Effector CD8-positive, alpha-beta T cell (primary cell): ENCODE data around the gene ASCC3.

Source experiments
- DNase-seq: peaks from one replicate; lab custom pipeline; 2025; lab: John Stamatoyannopoulos, UW

The ASCC3 gene

DNA sequence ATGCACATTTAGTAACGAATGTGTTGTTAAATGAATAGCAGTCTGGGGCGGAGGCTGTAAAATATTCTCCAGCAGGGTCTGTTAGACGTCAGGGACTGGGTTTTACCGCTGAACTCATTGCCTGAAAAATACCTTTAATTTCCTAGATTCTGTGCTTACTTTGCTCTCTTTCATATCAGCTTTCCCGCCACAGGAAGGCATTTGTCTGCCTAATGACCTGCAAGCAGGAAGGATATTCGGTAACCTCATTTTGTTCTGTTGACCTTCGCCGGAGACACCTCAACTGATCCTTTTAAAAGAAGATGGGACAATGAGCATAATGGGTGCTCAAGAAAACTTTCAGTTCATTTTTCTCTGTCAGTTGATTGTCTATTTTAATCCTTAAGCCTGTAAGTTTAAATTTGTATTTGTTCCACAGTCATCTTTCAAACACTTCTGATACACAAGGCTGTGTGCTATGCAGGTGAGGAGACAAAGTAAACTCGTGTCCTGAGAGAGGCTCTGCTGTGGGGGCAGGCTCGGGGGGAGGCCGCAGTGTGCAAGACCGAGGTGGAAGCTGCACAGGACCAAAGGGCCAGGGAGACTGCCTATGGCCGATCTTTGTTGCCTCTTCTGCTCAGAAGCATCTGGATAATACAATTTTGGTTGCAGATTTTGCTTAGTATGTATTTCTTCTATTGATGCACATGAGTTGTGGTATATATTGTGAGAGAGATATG lies 389.0 kb downstream of the ASCC3 start:
- DNase-seq: no peak

DNA sequence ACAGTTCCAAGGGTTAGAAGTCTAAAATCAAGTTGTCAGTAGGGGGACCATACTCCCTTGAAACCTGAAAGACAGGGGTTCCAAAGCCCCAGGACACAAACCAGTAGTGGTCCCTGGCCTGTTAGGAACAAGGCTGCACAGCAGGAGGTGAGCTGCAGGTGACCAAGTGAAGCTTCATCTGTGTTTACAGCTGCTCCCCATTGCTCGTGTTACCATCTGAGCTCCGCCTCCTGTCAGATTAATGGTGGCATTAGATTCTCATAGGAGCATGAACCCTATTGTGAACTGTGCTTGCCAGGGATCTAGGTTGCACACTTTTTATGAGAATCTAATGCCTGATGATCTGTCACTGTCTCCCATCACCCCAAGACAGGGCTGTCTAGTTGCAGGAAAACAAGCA lies 391.1 kb downstream of the ASCC3 start:
- DNase-seq: no peak

DNA sequence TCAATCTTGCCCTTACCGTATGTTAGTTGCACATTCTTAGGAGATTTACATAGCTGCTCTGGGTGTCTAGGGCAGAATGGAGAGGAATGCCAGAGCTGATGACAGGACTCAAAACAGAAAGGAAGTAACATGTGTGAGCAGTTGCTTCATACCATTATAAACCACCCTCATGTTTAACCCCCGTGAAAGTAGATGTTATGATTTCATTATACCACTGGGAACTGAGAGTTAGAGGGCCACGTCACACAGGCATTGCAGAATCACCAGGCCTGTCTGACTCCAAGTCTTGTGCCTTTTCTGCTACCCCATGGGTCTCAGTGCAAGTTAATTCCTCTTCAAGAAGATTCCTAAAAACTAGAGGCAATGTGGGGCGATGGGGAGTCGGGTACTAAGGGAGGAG lies 392.9 kb downstream of the ASCC3 start:
- DNase-seq: no peak

DNA sequence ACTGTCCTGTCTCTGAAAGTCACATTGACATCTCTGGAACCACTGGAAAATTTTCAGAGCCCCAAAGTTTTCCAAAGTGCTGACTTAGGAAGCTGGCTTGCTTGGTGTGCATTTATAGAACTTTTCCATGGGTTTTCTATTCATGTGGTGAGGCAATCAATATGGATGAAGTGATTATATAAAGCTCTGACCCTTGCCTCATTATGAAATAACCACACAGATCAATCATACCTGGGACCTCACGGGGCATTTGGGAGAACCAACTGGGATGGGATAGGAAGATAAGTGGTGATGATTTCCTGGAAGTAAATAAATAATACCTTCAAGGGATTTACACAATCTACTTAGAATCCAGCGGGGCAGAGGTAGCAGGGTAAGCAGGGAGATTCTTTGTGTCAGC lies 393.5 kb downstream of the ASCC3 start:
- DNase-seq: no peak

DNA sequence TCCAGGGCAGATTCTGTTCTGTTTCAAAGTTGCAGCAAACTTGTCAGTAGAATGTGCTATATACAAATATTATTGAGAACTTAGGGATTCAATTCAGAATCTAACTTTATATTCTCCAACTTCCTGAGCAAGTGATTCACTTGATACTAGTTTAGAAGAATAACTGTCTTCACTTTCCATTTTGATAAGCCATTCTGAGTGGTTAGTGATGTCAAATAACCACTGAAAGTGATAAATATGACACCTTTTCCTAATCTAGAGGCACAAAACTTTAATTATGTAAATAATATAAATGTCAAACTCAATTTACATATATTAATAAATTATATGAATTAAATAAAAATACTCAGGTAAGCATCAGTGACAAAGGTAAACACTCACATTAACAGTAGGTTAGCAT lies 395.9 kb downstream of the ASCC3 start:
- no peak for DNase-seq

DNA sequence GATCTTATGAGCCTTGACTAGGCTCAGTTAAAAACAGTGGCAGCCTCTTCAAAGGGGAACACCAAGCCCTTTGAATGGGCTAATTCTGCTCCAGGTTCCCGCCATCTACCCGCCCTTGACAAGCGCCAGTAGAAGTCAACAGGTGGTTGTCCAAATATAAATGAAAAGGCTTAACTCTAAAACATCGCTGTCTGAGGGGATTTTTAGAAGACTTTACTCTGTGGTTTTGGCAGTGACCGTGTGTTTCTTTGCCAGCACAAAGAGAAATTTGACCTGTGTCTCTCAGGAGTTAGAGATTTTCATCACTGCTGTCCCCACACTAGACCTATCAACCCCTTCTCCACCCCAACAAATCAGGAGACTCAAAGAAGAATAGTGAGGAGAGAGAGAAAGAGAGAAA lies 396.7 kb downstream of the ASCC3 start:
- DNase-seq: no peak

DNA sequence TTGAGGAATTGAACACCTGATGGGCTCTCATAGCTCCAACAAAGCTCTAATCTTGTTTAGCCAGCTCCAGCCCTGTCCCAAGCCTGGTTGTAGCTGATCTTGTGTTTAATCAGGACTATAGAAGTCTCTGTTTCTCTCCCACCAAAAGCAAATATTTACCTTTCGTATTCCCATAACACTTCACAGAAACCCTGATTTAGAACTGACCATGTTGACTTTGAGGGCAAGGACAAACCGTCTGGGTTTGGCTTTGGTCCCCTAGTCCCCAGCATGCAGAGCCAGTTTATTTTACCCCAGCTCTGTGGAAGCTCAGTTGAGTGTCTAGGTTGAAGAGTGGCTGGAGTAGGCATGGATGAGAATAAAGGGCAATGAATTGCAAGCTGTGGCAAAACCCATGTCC lies 398.4 kb downstream of the ASCC3 start:
- no peak for DNase-seq

DNA sequence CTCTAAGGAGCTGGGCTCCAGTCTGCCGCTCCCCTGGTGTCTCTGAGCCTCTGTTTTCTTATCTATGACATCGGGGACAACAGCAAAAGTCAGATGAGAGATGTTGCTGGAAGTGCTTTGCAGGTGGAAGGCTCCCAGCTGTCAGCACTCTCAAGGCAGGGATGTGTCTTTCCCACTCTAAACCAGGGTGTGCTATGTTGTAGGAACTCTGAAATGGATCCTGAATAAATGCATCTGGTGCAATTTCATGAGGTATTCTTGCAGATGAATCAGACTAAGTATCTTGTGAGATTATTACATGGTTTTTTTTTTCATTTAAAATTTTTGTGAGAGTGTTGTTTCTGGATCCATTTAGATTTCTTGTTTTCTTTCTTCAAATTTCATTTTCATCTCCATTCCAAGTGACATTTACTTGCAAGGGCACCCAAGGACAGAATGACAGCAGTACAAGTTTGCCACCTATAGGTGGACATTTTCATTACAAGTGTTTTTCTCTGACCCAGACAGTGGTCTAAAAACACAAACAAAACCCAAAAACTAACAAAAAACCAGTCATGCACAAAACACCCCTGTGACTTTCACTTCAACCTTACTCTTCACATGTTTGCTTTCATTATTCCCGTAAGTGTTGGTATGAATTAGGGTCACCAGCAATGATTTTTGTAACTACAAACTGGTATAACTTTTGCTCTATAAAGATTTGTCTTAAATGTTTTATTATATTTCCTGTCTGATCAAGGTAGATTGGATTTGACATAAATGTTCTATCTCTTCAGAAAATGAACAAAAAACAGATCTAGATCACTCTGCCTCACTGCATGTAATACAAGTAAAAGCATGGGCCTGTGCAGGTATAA lies 401.7 kb downstream of the ASCC3 start:
- DNase-seq: no peak

DNA sequence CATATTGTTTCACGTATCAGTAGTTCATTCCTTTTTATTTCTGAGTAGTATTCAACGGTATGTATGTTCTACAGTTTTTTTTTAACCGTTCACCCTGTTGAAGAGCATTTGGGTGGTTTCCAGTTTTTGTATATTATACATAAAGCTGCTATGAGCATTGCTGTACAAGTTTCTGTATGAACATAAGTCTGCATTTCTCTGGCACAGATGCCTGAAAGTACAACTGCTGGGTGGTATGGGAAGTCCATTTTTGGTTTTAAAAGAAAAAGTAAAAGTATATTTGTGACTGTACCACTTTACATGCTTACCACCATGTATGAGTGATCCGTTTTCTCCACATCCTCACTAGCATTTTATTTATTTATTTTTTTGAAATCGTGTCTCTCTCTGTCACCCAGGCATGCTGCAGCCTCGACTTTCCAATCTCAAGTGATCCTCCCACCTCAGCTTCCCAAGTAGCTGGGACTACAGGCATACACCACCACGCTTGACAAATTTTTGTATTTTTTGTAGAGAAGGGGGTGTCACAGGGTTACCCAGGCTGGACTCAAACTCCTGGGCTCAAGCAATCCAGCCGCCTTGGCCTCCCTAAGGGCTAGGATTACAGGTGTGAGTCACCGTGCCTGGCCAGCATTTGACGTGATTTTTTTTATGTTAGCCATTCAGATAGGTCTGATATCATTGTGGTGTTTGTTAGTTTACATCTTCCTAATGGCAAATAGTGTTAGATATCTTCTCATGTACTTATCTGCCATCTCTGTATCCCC lies 405.4 kb downstream of the ASCC3 start:
- no peak for DNase-seq

DNA sequence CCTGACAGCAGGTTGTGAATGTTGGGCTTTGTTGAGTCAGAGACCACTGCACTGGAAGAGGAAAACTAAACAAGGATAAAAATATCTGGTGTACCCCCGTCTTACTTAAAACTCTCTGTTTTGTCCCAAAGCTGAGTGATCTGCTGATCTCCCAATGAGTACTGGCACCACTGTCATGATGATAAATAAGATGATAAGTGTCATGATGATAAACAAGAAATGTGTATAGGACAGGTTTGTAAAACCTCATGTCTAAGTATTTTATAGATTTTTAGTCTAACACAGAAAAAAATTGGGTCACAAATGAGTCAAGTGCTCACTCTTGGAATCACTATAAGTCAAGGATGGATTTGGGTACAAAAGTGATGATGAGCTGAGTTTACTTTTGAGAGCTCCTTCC lies 407.9 kb downstream of the ASCC3 start:
- no peak for DNase-seq

DNA sequence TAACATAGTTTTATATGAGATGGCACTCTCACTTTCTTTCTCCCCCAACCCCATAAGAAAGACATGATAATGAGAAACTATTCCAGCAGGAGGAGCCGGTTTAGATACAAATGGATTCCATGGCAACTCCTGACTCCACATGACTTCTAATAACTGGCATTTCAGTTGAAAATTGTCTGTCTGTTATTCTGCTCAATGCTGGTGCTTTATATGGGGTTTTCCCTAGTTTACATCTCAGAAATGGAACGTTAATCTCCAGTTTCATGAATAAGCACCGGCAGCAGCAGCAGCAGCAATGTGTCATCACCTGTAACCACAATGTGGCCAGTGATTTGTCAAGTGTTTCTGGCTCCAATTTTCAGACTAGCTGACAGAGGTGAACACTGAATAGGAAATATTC lies 408.5 kb downstream of the ASCC3 start:
- DNase-seq: no peak

DNA sequence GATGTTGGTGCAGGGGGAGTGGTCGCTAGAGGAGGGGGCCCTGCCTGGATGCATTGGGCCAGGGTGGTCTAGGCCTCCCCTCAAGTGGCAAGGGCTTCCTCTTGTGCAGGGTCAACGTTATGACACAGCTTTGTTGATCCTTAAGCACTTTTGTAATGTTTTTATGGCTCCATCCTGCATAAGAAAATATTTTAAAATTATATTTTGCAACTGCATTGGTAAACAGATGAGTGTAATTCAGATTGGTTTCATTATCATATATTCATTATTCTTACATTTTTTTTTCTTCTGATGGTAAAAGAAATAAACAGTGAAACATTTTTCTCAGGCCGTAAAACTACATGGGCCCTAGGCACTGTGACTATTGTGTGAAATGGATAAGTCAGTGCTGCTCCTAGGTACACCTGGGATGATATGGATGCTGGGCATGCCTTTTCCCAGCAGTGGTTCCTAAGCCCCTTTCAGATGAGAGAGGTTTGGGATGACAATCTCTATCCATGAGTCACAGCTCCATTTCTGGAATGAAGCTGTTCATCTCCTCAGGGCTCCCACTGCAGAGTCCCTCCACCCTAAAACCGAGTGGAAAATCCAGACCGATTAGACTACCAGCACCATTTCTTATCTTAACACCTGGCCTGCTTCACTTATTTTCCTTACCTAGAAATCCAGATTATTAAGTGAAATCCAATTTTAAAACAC lies 410.6 kb downstream of the ASCC3 start:
- no peak for DNase-seq

DNA sequence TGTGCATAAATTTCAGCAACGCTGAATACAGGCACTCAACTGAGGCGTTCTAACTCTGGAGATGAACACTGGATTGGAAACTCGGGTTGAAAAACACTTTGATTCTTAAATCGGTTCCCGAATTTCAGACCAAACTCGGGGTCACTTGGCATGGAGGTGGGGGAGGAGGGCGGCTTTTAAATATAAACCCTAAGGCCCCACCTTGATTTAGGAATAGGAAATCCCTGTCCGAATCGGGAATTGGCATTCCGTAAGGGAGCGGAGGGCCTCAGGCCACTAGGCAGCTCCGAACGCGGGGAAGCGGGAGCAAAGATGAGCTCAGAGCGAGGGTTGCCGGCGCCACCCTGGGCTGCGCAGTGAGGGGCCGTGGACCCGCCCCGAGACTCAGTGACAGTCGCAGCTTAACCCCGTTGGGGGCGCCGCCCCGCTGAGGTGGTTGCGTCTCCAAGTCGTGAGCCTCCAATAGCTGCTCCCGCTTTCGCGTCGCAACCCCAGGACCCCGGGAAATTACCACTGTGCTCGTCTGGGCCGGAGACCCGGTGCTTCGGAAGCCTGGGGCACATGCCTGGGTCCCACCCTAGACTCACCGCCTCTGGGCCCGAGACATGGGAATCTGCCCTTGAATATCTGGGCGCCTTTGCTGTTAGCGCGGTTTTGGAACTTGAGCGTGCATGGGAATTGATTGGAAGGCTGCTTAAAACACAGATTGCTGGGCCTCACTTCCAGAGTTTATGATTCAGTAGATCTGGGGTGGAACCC lies 411.8 kb downstream of the ASCC3 start:
- DNase-seq: no peak

DNA sequence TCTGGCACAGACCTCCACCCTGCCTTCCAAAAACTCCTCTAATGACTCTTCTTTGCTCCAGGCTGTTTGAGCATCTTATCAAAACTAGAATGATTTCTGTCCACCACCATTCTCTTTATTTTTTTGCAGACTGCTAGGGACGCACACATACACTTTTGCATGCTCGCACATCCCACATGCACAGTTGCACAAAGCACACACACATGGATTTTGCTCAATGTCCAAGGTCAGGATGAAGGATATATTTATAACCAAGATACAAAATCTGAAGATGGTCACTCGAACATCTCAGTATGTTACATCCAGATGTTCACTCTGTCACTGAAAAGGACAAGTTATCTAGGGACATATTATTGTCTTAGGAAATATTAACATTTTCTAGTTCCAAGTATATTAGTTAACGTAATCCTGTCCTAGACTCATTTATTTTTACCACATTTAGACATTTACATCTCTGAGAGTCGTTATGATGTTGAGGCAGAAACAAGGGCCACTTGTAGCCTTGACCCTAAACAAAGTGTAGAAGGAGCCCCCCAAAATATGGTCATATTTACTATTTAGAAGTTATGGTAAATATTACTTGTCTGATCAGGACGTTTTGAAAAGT lies 413.0 kb downstream of the ASCC3 start:
- DNase-seq: no peak

DNA sequence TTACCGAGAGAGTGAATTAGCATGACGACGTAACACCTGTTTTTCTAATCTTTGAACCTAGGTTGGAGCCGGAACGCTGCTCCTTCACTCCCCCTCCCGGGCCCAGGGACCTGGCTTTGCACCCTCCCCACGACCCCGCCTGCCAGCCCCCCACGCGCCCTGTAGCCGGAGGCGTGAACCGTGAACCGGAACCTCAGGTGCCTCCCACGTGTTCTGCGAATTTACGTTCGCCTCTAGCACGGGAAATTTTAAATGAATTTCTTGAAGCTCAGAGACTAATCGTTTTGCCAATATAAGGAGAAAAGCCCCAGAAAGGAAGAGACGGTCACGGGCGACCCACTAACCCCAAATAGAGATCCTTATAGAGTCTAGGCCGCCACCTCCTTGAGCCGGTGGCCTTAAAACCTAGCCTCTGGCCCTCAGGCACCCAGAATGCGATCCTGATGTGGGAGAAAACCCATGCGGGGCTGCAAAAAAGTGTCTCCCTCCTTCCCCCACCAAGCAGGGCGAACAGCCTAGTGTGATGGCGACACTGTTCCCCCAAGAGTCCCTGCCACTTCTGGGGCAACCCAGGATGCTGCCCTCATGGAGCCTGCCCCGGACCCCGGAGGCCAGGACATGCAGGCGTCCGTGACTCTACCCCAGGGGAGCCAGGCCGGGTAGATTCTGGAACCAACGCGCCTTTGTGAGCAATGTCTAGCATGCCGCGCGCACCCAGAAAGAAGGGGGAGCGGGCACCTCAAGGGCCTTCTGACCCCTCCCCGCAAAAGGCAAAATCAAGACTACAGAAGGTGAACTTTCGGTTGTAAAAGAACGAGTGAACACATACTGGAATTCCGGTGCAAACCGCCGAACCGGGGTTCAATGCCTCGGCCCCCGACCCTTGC lies 413.8 kb downstream of the ASCC3 start:
- no peak for DNase-seq

DNA sequence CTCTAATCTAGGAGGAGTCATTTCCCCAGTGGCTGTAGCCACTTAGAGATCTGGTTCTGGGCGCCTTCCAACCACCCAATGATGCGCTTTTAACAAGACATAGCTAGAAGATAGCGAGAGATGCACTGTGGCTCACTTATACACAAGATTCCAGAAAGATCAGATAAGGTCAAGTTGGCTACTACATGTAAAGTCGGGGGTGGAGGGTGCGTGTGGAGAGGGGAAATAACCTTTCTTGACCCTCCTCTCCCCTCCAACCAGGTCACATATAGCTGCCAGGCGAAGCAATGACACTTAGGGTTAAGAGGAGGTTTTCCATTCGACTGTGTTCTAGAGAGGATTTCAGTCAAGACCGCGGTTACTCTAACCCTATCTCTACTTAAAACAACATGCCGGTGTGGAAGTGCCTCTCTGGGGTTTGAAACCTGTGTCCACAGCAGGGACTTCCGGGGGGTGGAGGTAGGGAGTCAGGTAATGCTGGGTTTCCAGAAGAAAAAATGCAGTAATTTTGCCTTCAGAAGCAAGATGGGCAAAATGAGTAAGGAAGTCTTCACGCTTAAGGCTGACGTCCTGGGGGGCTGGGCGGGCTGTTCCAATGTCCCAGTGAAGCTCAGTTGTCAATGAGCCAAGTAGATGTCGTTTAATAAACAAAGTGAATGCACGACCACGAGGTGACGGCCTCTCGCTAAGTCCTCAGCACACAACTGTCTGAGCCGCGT lies 414.6 kb downstream of the ASCC3 start:
- DNase-seq: no peak

DNA sequence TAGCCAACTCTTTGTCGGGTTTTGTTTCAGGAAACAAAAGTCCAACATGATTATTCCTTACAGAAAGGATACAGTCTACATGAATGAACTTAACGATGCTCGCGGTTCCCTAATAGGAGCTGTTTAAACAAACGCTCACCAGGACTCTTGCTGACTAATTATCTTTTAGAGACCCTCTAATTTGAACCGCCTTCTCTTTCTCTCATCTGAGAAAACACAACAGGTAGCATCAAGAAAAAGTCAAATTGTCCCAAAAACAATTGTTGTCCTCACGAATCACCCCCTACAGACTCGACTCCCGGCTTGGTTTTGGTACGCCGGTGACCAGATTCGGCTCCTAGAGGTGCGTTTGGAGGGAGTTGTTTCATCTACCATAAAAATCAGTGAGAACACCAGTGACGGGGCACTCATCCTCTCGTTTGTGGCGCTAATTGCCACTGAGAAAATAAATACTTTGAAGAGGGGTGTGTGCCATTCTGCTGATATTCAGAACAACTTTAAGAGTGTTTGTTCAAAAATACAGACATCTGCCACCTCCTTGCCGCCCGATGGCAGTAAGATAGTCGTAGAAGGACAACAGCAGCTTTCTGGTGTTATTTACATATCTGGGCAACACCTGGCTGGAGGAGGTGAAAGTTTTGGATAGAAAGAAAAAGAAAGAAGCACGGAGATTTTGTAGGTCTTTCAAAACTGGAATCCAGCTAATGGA lies 415.3 kb downstream of the ASCC3 start:
- no peak for DNase-seq

DNA sequence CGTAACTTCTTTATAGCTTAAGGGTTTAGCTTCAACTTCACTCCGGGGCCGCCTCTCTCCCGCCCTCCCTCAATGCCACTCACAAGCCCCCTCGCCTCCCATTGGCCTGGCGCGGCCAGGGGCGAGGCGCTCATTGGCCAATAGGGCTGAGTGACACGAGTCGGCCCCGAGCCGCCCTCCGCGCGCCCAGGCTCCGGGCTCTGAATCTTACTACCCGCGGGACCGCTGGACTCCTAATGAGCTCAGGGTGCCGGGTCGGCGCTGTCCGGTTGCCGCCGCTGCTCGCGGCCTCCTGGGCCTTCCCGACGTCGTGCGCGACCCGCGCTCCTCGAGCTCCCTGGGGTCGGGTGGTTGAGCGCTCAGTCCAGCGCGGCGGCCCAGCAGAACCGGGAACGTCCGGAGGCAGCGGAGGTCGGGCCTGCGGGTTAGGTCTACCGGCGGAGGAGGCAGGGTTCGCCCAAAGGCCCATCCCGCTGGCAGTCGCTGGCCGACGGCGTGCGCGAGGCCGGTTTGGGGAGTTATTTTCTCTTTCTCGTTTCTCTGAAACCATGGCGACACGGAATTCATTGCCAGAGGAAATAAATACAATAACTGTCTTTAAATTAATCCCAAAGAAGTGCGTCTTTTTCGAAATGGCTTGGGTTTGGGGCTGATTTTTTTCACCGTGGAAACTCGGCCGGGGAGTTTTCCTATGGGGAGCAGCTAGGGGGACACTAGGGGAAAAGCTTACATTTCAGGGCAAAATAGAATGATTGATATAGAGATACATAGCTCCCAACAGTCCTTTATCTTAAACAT lies 416.0 kb downstream of the ASCC3 start, which contains the start of gene SIM1:
SIM1 (minus strand) TSS at position 19 of the 798 bp plus-strand sequence. CDS start 1,453 bp downstream, outside the sequence.
- DNase-seq: no peak
